CD4-positive, alpha-beta T cell treated with Interleukin-1 beta for 1 hour (primary cell): ENCODE measurements around the gene TAF4.
"Not testable (repeated sequence)": the region's sequence is repeated elsewhere in the genome, so short reads cannot be mapped to it uniquely, and the experiment has no call there.

ENCODE experiments used
- DNase-seq, 2 donors: peaks; one replicate each; pipeline ENCODE4 v3.0.0-alpha.2; 2020 to 2022

The TAF4 gene

DNA sequence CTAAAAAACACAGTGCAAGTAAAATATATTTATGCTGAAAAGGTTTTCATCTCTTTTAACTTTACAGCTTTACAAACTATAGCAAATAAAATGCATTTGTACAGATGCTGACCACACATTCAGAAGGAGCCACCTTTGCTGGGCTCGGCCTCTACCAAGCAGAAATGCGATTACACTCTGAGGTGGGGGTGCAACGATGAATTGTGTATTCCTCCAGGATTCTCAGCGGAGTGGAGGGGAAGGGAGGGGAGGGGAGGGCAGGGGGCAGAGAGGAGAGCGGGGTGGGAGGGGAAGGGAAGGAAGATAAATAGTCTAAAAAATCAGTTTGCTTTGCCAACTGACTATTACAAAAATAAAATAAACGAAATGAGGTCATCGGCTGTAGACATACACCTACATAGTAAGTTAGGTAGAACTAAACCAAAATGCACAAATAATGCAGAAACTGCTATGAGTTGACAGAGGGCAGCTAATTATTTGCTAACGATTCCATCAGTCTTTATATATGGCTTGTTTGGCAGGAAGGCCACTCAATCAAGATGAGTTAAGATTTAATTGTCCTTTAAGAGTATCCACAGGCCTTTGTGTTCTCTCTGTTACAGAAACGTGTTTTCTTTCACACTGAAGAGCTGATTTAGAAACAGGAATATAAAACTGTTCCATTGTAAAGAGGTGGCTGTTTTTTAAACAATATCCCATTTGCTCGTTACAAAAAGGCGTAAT lies 90.1 kb downstream of the TAF4 start:
- no peak for DNase-seq

DNA sequence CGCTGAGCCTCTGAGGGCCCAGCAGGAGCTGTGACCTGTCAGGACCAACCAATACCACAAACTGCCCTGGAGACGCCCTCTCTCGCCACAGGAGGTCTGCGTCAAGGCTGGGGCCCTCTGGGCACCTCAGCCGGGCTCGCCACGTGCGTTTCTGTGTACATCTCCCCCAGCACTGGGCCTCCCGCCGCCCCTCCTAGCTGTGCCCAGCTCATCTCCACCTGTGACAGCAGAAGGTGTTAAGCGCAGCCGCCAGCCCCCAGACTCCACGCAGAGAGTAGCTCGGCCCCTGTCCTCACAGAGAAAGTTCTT lies 91.4 kb downstream of the TAF4 start:
- no peak for DNase-seq

GRCh38 chr20:61973515-61974356 lies 91.9 kb downstream of the TAF4 start:
- no peak for DNase-seq

- no peak for DNase-seq
These were observed 92.8 kb downstream of the TAF4 start for GRCh38 chr20:61972636-61973508.

DNA sequence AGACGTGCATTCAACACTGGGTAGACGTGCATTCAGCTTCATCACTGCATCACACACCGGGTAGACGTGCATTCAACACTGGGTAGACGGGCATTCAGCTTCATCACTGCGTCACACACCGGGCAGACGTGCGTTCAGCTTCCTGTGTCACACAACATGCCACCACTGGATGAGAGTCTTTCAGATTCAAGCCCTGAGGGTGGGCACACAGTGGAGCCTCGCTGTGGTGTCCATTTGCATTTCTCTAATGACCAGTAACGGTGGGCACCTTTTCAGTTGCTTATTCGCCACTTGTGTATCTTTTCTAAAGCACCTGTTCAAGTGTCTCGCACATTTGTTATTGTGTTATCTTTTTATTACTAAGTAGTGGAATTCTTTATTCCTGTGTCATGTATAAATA lies 94.1 kb downstream of the TAF4 start:
- not testable (repeated sequence) for DNase-seq

GRCh38 chr20:61970357-61970756 lies 95.3 kb downstream of the TAF4 start:
- DNase-seq: no peak

- DNase-seq: no peak
These were observed 95.9 kb downstream of the TAF4 start for GRCh38 chr20:61969806-61970205.

DNA sequence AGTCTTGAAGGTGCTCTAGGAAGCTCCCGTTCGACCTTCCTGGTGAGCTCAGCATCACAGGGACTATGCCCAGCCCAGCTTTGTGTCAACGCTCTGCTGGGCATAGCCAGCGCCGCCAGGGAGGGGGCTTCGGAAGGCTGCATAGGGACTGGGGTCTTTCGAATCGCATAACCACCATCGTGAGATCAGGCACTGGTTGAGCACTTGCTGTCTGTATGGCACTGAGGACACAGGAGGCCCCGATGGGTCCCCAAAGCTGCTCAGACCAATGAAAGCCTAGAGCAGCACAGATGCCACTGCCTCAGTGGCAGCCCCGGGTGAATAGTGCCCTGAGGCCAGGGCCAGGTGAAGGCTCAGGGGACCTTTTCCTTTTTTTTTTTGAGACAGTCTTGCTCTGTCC lies 96.7 kb downstream of the TAF4 start:
- DNase-seq: no peak

GRCh38 chr20:61968036-61968810 lies 97.5 kb downstream of the TAF4 start:
- no peak for DNase-seq

DNA sequence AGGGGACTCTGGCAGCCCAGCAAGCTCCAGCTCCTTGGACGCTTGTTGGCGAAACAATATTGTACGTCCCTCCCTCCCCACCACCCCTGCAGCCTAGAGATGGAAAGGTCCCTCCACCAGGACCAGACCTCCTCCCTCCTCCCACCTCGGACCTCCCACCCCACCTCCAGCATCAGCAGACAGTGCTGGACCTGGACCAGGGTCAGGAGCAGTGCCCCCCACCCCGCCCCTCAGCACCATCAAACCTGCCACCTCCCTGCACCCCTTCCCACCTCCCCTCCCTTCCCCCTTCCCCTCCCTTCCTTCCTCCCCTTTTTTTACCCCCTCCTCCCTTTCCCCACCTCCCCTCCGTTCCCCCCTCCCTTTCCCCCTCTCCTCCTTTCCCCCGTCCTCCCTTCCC lies 98.4 kb downstream of the TAF4 start:
- DNase-seq: no peak

GRCh38 chr20:61966492-61967244 lies 99.0 kb downstream of the TAF4 start:
- no peak for DNase-seq

DNA sequence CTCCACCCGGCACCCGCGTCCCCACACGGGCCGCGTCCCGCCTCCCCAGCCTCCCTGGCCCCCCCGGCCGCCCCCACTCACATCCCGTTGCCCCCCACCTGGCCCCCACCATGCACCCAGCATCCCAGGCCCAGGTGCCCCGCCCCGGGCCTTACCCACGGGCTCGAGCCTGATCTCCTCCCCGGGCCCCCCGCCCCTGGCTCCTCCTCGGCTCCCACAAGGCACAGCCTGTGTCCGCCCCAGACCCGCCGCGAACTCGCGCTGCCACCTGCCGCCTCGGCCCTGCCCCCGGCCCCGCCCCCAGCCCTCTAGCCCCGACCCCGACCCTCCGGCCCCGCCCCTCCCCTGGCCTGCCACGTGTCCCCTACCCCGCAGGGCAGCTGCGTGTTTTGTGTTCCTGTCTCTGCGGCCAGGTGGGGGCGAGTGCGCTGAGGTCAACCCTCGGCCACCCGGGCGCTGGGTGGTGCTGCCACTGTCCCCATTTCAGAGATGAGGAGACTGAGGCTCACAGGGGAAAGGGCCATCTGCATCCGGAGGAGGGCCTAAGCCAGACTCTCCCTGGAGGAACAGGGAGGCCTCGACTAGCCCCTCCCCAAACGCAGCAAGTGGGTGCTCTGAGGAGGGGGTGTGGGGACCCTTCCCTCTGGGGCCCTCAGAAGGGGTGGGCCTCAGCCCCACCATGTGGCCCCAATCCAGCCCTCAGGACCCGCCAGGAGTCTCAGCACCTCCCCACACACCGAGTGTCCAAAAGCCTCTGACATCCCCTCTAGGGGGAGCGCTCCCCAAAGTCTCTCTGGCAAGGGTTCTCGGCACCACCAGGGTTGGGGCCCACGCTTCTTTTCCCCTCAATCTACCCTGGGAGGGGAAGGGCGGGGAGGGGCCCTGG lies 99.8 kb downstream of the TAF4 start:
- DNase-seq: no peak

DNA sequence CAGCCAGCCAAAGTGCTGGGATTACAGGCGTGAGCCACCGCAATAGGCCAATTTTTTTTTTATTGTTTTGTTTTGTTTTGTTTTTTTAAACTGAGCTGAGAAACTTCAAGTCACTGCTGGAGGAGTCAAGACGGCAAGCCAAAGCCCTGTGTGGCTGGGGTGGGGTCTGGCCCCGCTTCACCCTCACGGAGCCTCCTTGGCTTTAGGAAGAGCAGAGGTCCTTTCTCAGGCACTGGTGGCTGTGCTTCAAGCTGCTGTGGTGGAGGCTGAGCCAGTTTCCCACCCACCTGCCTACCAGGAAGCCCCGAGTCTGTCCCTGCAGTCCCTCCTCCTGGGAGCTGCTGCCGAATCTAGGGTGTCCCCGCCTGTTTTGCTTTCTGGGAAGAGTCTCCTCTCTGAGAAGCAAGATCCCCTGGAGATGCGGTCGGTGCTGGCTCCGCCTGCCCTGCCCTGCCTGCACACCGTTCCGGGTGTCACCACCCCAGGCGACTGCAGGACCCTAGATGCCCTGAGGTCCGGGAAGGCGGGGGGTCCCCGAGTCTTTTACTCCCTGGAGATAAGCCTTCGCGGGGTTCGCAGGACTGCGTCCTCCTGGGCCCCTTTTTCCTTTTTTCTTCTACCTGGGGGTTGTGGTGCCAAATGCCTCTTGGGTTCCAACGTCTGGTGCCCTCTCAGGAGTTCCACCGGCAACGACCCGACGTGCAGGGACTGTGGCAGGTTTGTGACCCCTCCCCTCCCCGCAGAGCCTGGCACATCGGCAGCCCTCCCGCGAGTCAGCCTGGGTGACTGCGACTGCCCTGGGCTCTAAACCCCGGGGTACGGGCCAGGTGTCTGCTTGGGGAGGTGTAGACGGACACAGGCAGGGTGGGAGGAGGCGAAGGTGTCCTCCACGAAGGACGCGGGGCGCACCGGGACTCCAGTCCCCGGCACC lies 100.7 kb downstream of the TAF4 start:
- no peak for DNase-seq

DNA sequence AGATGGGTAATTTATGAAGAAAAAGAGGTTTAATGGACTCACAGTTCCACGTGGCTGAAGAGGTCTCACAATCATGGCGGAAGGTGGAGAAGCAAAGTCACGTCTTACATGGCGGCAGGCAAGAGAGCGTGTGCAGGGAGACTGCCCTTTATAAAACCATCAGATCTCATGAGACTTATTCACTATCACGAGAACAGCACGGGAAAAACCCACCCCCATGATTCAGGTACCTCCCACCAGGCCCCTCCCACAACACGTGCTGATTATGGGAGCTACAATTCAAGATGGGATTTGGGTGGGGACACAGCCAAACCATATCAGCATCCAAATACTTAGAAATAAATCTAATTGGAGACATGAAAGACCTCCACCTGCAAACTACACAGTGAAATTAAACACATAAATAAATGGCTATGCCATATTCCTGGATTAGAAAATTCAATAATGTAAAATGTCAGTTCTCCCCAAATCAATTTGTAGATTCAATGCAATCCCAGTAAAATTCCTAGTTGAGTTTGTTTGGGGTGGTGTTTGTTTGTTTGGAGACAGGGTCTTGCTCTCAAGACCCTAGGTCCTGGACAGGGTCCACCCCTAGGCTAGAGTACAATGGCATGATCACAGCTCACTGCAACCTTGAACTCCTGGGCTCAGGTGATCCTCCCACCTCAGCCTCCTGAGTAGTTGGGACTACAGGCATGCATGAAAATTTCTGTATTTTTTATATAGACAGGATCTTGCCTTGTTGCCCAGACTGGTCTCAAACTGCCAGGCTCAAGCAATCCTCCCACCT lies 101.6 kb downstream of the TAF4 start:
- no peak for DNase-seq

GRCh38 chr20:61963149-61963548 lies 102.5 kb downstream of the TAF4 start:
- DNase-seq: no peak

- DNase-seq: no peak
These were observed 104.8 kb downstream of the TAF4 start for GRCh38 chr20:61960836-61961235.

DNA sequence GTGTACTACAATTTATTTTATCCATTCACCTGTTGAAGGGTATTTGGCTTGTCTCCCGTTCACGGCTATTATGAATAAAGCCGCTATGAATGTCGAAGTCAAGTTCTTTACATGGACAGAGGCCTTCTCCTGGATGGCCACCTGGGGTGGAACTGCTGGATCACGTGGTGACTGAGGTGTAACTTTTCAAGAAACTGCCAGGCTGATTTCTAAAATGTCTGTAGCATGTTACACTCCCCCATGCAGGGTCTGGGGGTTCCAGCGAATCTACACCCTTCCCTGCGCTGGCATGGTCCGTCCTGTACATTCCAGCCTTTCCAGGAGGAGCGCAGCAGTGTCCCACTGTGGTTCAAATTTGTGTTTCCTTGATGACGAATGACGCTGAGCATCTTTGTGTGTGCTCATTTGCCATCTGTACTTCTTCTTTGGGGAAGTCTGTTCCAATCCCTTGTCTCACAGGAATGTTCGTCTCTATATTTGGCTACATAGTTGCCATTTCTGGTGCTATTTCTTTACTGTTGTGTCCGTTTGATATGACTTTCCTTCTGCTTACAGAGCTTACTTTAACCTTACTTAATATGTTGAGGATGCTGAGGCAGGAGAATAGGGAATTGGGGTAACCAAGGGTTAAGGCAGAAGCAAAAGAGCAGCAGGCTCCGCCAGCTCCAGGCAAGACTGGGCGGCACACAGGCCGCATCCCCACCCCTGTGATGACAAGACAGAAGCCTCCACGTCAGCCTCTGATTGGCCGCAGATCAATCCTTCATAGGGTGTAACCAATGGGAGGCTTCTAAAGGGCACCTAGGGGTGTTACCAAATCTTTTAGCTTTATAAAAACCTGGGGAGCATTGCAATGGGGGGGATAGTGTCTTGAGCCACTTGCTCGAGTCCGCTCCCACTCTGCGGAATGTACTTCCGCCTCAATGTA lies 106.6 kb downstream of the TAF4 start:
- DNase-seq: no peak
